HG03064 (cell line): ENCODE measurements around the gene DEFB110.
A peak's percentile ranks its signal among the peaks of the same experiment; 100 is the strongest.

Experiments
- ATAC-seq: cut with Tn5 transposase; IDR thresholded peaks from one replicate; pipeline ENCODE4 v1.9.1; 2021; ENCODE audit warnings: low read depth; ENCODE audit not compliant: unreplicated experiment

DEFB110 gene

DNA sequence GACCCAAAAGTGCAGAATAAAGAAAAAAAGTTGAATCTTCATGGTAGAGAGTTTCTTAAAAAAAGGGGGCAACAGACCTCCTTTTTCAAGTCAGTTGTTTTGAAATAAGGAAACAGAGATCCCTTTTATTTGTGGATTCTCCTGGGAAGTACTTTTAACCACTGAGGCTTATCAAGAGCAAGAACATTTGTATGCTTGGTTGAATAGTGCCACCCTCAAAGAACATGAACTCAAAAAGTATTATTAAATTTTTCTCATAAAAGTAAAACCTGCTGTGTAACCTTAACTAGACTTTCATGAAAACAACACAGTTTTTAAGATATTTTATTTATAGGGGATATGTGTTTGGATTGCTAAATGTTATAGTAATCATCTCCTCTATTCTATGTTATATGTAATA lies at the start of gene DEFB110:
TSS of gene DEFB110 (minus strand) at position 101 of the 400 bp plus-strand sequence. CDS start at position 42, 59 bp downstream.
- no peak for ATAC-seq

DNA sequence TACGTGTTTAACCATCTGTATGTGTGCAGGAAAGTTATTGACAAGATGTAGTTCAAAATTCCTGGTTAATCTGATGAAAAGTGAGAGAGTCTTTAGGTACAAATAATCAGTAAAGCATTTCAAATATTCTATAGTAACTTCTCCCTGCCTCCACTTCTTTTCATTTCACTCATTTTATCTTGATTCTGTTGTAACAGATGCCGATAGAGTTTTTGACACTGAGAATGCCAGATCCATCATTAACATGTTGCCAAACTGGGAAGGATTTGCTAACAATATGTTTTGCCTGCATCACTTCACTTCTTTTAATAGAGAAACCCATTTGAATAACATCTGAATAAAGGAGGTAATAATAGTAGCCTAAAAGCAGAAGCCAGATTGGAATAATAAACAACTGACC lies 48.3 kb upstream of the DEFB110 start:
- no peak for ATAC-seq

DNA sequence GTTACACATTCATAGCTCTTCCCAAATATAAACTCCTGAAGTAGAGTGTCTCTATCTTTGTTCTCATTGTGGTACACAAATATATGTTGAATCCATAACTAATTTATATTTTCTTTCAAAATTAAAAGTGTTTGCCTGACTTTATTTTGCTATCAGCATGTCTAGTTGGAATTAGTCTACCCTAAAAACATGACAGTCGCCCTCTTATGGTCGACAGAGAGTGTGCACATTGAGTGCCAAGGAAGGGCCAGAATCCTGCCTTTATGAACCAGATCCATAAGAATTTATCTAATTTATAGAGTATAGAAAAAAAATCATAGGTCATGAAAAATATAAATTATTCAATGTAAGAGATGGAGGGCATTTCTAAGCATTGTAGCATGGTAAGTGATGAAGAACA lies 40.3 kb upstream of the DEFB110 start:
- no peak for ATAC-seq

DNA sequence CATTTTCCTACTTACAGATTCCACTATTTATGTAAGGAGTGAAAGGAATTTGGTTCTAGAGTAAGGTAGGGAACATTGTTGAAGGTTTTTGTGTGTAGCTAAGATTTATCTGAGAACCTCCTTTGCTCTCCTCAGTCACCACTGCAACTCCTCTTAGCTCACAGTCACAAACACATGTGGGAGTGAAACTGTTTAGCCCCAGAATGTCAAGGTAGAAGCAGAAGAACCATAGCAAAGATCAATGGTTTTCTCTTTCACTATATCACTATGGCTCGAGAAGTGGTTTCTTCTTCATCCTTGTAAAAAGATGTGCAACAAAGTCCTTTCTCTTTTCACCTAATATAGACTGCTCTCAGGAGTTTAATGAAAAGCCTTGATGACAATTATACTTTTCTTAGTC lies 34.4 kb upstream of the DEFB110 start:
- no peak for ATAC-seq

DNA sequence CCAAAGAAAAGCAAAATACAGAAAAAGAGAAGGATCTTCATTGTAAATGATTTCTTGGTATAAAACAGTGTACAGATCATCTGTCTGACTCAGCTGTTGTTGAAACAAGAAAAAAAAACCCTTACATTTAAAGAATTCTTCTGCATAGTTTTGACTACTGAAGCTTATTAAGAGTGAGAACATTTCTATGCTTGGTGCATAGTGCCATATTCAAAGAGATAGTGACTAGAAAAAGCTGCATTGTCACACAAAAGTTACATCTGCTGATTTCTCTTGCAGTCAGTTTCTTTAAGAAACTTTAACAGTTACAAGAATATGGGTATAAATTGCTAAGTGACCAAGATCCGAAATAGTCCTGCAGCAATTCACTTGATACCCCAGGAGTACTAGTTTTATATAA lies 28.0 kb upstream of the DEFB110 start, which contains the start of gene DEFB112:
TSS of gene DEFB112 (minus strand) at position 101 of the 400 bp plus-strand sequence. CDS start at position 41, 60 bp downstream.
- ATAC-seq, result no peak

DNA sequence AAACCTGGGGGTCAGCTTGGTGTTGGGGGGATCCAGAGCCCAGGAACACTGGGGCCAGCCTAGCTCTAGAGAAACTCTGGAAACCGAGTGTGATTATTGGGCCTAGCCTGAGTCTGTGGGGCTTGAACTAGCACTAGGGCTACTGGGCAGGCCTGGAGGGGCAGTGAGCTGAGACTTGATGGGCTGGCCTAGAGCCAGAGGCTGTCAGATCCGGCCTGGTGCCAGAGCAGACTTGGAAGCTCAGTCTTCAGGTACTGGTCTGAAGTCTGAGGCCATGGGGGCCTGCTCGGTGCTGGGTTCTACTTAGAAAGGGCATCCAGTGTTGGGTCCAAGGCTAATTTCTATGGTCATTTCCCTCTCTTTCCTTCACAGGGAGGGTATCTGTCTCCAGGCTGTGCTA lies 25.2 kb upstream of the DEFB110 start:
- ATAC-seq, result no peak

DNA sequence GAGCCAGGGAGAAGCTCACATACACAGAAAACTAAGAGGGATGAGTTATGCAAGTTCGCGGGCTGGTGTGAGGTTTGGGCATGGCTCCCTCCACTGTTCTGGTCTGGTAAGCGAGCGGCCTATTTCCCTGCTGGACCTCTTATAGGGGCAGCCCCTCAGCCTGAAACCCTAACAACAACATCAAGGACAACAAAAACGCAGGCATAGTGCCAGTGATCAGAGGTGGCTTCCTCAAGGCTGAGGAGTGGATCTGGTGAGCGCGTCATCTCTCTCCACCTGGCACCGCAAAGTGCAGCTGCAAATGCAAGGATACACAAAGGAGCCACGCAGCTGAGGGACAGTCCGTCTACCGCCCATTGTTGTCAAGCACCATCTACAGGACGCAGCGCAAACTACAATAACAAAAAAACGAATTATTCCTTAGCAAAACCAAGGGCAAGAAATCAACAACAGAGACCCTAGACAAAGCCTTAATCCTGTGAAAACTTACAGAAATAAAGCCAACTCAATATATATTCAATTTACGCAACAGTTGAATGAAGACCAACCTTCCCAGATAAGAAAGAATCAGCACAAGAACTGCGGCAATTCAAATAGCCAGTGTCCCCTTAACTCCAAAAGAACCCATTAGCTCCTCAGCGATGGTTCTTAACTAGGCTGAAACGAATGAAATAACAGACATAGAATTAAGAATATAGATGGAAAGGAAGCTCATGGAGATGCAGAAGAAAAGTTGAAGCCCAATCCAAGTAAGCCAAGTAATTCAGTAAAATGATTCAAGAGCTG lies 9.2 kb upstream of the DEFB110 start:
- ATAC-seq, result no peak

DNA sequence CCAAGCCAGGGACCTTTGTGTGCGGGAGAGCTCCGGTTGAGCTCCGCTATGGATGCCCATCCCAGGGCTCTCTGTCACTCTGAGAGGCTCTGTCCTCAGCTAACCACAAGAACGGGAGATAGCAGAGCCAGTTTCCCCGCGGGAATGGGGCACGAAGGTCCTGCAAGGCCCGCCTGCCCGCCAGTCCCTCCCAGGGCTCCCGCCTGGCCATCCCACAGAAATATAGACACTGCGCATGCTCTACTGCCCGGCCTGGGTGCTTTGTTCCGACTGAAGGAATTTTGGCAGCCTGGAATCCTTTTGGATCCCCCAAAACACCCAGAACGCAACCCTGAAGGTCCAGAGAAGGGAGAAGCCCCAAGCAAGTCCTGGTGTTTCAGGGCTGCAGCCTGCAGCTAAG lies 8.6 kb upstream of the DEFB110 start:
- ATAC-seq, result no peak

DNA sequence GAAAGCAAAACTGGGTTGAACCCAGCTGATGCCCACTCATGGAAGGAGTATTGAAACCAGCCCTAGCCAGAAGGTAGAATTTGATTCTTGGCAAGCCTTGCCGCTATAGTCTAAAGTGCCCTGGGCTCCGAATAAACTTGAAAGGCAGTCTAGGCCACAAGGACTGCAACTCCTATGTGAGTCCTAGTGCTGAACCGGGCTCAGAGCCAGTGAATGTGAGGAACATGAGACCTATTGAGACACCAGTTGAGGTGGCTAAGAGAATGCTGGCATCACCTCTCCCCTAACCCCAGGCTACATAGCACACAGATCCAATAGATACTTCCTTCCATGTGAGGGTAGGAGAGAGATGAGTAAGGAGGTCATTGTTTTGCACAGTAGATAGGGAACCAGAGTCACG lies 3.5 kb upstream of the DEFB110 start:
- ATAC-seq, result no peak

DNA sequence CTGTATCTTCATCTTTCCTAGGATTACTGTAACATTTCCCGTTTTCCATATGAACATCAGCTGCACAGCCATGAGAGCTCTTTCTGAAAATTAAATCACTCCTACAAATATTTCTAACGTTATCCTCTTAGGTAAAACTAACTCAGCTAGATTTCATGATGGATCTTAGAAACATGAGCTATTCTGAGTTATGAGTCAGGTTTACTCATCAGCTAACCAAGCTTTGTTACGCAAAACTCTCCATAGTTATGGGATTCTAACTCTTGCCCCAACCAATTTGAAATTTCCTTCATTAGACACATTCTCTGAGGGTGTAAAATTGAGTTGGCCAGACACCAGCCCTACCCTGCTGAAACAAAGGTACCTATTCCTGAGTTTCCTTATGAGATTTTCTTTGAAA lies 14.0 kb downstream of the DEFB110 start:
- no peak for ATAC-seq

DNA sequence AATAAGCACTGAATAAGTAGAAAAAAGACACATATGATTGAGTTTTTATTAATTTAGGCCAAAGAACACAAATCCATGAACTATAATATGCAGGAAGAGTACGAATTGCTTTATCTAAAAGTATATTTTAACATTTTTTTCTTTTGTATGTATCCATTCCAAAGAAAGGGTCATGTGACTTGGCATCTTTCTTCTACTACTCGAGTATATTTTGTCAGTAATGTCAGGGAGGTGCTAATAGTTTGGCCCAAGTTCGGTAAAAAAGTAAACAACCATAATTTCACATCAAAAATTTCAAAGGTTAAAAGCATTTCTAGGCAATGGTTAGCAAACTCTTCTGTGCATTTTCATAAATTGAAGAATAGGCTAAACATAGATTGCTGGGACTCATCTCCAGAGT lies 18.7 kb downstream of the DEFB110 start:
- no peak for ATAC-seq

DNA sequence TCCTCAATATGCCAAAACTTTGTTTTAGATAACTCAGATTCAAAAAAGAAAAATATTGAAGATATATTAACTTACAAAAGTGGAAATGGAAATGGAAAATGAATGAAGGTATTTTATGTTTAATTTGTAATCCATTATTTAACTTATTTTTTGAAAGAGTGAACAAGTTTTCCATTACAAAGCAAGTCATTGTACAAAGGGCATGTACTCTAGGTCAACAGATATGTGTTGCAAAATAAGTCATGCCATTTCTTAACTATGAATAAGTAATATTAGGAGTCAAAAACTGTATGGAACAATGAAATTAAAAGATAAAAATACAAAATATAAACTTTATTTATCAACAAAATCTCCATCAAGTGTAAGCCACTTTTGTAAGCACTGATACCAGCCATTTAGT lies 26.5 kb downstream of the DEFB110 start:
- ATAC-seq, result no peak

DNA sequence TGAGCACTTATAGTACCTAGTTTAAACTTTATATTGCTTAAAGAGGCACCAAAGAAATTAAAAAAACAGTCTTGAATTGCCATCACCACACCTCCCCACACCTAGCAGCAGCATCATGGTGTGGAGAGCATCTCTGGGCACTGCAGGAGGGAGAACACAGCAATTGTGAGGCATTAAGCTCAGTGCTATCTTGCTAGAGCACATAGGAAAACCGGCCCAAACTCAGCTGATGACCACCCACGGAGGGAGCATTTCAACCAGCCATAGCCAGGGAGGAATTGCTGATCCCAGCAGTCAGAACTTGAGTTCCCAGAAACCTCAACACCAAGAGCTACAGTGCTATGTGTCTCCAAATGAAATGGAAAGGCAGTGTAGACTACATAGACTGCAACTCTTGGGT lies 32.9 kb downstream of the DEFB110 start:
- ATAC-seq, result no peak

DNA sequence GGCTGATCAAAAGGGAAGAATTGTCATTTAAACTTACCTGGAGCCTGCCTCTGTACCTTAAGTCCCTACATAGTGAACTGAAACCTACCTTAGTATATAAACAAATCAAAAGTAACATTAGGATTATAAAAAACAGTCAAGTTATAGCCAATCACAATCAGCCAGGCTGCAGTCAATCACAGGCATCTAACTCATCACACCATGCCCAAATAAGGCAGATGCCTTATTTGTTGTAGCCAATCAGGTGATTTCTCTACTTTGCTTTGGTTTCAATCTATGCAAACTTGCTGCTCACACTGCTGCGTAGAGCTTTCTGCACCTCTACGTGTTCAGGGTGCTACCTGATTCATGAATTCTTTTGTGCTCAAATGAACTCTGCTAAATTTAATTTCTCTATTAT lies 34.0 kb downstream of the DEFB110 start:
- no peak for ATAC-seq

DNA sequence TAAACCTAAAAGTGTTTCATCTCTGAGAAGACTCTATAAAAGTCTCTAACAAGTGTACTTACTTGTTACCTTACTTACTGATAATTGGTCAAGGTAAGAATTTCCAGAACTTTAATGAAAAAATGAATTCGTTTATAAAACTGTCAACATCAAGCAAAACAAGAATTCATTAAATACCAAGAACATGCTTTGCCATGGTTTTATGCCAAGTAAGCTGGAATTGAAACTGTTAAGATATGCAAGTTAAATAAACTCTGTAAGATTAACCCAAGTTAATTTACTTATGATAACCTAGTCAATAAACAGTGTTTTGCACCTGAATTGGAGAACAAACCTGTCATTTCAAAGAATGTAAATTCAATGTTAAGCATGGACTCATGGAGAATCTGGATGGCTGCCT lies 35.2 kb downstream of the DEFB110 start:
- ATAC-seq, result no peak

DNA sequence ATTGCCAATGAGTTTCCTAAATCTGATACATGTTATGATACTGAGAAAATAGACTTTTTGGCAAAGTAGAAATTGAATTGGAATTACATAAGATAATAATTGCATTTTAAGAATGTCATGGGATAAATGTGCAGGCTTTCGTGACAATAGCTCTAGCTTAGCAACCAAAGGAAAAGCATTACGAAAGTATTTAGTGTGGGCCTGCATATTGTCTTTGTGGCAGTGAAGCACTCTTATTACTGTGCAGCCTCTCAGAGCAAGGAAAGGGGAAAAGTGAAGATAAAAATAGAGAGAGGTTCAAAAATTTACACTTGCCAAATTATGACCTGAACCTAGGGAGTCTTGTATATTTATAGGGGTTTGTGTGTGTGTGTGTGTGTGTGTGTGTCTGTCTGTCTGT lies 39.7 kb downstream of the DEFB110 start:
- no peak for ATAC-seq

DNA sequence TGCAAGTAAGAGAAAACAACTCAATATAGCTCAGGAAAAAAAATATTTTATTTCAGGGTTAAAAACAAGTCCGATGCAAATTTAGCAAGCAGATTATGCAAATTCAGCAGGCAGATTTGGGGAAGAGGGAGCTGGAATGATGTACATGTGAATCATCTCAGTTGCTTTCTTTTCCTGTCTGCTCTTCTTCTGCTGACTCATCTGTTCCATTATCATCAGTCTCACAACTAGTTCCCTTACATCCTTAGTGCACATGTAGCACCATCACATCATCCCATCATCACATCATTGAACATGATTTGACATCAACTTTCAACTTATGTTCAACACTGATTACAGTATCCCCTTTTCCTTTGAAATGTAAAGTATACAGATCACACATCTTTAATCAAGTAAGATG lies 40.9 kb downstream of the DEFB110 start:
- ATAC-seq, result no peak

DNA sequence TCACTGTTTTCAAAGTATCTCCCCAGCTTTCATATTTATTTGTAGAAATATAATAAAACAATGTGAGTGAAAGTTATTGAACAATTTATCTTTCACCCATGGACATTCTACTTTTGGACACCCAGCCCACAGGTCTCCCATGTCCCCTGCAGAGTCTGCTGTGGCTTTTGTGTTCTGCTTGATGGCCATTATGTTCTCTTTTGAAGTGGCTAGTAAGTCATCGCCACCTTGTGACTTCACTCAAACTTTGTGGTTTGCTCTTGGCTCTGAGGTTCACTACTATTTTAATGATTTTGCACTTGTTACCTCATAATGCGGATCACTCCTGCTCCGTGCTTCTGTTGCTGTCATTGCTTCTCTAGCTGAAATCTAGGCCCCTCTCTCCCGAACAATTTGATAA lies 42.2 kb downstream of the DEFB110 start:
- no peak for ATAC-seq

DNA sequence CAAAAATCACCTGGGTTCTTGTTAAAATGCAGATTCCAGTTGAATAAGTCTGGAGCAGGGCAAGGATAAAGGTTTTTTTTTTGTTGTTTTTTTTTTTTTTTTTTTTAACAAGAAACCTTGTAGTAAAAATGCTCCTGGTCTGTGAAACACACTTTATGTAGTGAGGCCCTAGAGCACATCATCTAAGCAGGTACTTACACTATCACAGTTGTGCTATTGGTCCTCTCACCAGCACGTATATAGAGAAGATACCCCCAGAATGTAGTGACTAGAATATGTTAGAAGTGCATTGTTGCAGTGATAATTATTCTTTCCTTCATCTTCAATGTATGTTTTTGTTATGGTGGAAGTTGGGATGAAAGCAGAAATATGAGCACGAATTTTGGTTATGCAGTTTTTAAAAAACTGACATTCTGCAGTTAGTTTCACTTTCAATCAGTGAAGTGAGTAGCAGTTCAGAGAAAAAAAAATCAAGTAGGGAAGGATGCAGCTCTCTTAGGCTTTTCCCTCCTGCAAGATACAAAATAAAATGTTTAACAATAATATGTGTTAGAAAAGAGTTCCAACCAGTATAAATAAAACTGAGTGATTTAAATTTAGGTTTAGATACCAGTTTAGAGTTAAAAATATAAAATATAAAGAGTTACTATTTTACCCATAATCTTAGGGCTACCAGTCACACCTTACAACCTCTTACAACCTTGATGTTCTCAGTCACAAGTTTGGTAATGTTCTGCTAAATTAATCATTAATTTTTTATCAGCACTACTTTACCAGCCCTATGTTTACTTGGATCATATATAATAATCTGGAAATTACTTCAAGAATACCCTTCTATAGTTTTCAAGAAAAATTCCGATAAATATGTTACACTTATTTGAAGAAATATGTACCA lies 43.2 kb downstream of the DEFB110 start:
- ATAC-seq, result peak; percentile 51

DNA sequence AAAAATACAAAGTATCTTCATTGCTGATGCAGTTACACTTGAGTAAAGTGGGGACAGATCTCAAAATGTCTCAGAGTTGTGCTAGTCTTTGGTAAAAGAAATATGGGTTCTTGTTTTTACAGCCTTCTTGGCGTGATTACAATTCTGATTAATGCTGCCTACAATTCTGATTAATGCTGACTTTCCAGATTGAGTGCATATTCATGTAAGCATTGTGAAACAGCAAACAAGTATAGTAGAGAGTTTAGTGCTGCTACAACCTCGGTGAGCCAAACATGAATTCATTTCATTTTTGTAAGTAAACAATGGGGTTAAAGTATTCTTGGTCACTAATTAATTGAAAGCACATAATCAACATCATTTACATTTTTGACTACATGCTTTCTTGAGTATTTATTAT lies 52.2 kb downstream of the DEFB110 start, which contains the start of gene DEFB113:
TSS of gene DEFB113 (minus strand) at position 21 of the 400 bp plus-strand sequence. CDS start at position 21, 0 bp downstream.
- no peak for ATAC-seq
